Gastroesophageal sphincter (tissue), 4 donors: ENCODE measurements around the gene TEX11. TPM values are rescaled to one million over a fixed set of nuclear protein-coding genes. Genes with fewer than 3 reads are reported as not detected.

ENCODE experiments used
- ATAC-seq: fragments of 150-250 bp; one replicate; pipeline ENCODE4 v1.9.1; 2016; ENCODE audit warnings: mild to moderate bottlenecking, moderate library complexity
- H3K27ac ChIP-seq, 4 donors: fragments of 200-600 bp; sonication (generic) in 3 of 4; 1 replicate in 3 of 4; 2 replicates in 1 of 4; pipeline ENCODE4 v1.5.1; 2016 to 2019
- H3K27me3 ChIP-seq: fragments of 200-600 bp; sonication (generic); one replicate; pipeline ENCODE4 v1.5.1; 2019
- H3K36me3 ChIP-seq, 2 donors: fragments of 200-600 bp; sonication (generic); one replicate each; pipeline ENCODE4 v1.5.1; 2019; ENCODE audit warnings: control low read depth in 1 of 2
- H3K4me1 ChIP-seq, 3 donors: fragments of 200-600 bp; sonication (generic); 1 replicate in 2 of 3; 2 replicates in 1 of 3; pipeline ENCODE4 v1.5.1; 2016 to 2019; ENCODE audit warnings: control low read depth in 2 of 3
- H3K4me3 ChIP-seq, 2 donors: fragments of 200-600 bp; sonication (generic); one replicate each; pipeline ENCODE4 v1.5.1; 2019; ENCODE audit warnings: mild to moderate bottlenecking in 1 of 2, moderate library complexity in 1 of 2
- H3K9me3 ChIP-seq, 3 donors: fragments of 200-600 bp; sonication (generic); one replicate each; pipeline ENCODE4 v1.5.1; 2017 to 2019; ENCODE audit warnings: control low read depth in 2 of 3
- CTCF ChIP-seq, 4 experiments: fragments of 200-600 bp in 2 of 4; fragments of 450-650 bp in 2 of 4; sonication (generic) in 1 of 4; IDR thresholded peaks; one replicate each; pipeline ENCODE4 v1.5.1; 2017 to 2019; ENCODE audit warnings: antibody characterized with exemption in 4 of 4, mild to moderate bottlenecking in 2 of 4, moderate library complexity in 2 of 4
- EP300 ChIP-seq: sonication (generic); formaldehyde crosslinking; IDR thresholded peaks from one replicate; pipeline ENCODE4 v1.6.1; 2017; ENCODE audit warnings: antibody characterized with exemption, mild to moderate bottlenecking
- POLR2A ChIP-seq, 2 donors: fragments of 450-650 bp; IDR thresholded peaks; one replicate each; pipeline ENCODE4 v1.6.1; 2017; ENCODE audit warnings: antibody characterized with exemption in 2 of 2, mild to moderate bottlenecking in 2 of 2, moderate library complexity in 1 of 2
- POLR2AphosphoS5 ChIP-seq: sonication (generic); formaldehyde crosslinking; IDR thresholded peaks from one replicate; pipeline ENCODE4 v1.6.1; 2017; ENCODE audit warnings: antibody characterized with exemption
- WGBS, 2 donors: methylation state at CpG; one replicate each; pipeline ENCODE4 v1.1.5; 2018; ENCODE audit warnings: low coverage in 1 of 2; 5-methylcytosine and 5-hydroxymethylcytosine counted together
- total RNA-seq, 4 donors: library from RNA; depleted of rRNA; stranded (reverse); fragments of >200 nt; gene quantifications; one replicate each; pipeline ENCODE4 v1.1.0, GENCODE V29; 2016

Gene TEX11
- total RNA-seq, 4 donors from 2014 or later: not detected

GRCh38 chrX:70554081-70554480 lies 354.4 kb downstream of the TEX11 start:
- 8 to 33% methylated on average over 1 to 2 of the region's 2 CpGs for WGBS, 2 donors
- no peaks in the 10 kb centered on the region for H3K36me3 ChIP-seq
- no peak overlapping the region for H3K27ac ChIP-seq
- H3K4me3 ChIP-seq: no peak overlapping the region
- H3K9me3 ChIP-seq: no peaks in the 10 kb centered on the region
- no peak for ATAC-seq
- TF ChIP-seq POLR2A (IDR thresholded peaks at IDR 0.05): no peak
- no peak for TF ChIP-seq POLR2AphosphoS5
- TF ChIP-seq CTCF (IDR thresholded peaks at IDR 0.05): peak in 3 of 4 experiments; percentile 23 to 40 (median 35)
- TF ChIP-seq EP300: no peak
- no peaks in the 10 kb centered on the region for H3K27me3 ChIP-seq
- no peaks in the 10 kb centered on the region for H3K4me1 ChIP-seq

GRCh38 chrX:70553516-70553915 lies 355.0 kb downstream of the TEX11 start:
- TF ChIP-seq EP300 (no peak), POLR2AphosphoS5 (no peak), CTCF (IDR thresholded peaks at IDR 0.05) (no peak), POLR2A (IDR thresholded peaks at IDR 0.05) (no peak)
- no peak overlapping the region for H3K4me3 ChIP-seq

GRCh38 chrX:70552130-70552704 lies 356.3 kb downstream of the TEX11 start:
- 23 to 29% methylated on average over 7 of the region's 7 CpGs for WGBS, 2 donors
- no peaks in the 10 kb centered on the region for H3K9me3 ChIP-seq
- no peak overlapping the region for H3K27ac ChIP-seq
- no peak overlapping the region for H3K4me3 ChIP-seq
- H3K4me1 ChIP-seq: no peaks in the 10 kb centered on the region
- ATAC-seq: no peak
- TF ChIP-seq CTCF (IDR thresholded peaks at IDR 0.05): no peak
- no peak for TF ChIP-seq POLR2A (IDR thresholded peaks at IDR 0.05)
- TF ChIP-seq POLR2AphosphoS5: no peak
- no peak for TF ChIP-seq EP300
- no peaks in the 10 kb centered on the region for H3K36me3 ChIP-seq
- no peaks in the 10 kb centered on the region for H3K27me3 ChIP-seq

More at GRCh38 chrX:70553516-70553915, 355.0 kb downstream of the TEX11 start:
- WGBS, 2 donors: 43% methylated on average over 1 of the region's 1 CpG; no CpG with 5 or more reads in 1 of the 2 donors
- Histone ChIP-seq H3K27me3 (no peaks in the 10 kb centered on the region), H3K4me1 (no peaks in the 10 kb centered on the region), H3K27ac (no peak overlapping the region), H3K9me3 (no peaks in the 10 kb centered on the region), H3K36me3 (no peaks in the 10 kb centered on the region)
- ATAC-seq: no peak

GRCh38 chrX:70549429-70549828 lies 359.1 kb downstream of the TEX11 start:
- no peak overlapping the region for H3K27ac ChIP-seq
- no peaks in the 10 kb centered on the region for H3K36me3 ChIP-seq
- no peak overlapping the region for H3K4me3 ChIP-seq
- H3K9me3 ChIP-seq: no peaks in the 10 kb centered on the region
- TF ChIP-seq CTCF (IDR thresholded peaks at IDR 0.05): no peak
- no peak for TF ChIP-seq POLR2AphosphoS5
- no peak for TF ChIP-seq EP300
- no peak for TF ChIP-seq POLR2A (IDR thresholded peaks at IDR 0.05)
- H3K27me3 ChIP-seq: no peaks in the 10 kb centered on the region
- 100% methylated on average over 1 of the region's 3 CpGs; no CpG with 5 or more reads in 1 of the 2 donors for WGBS, 2 donors
- H3K4me1 ChIP-seq: no peaks in the 10 kb centered on the region
- ATAC-seq: no peak

- no peaks in the 10 kb centered on the region for H3K9me3 ChIP-seq
- 43% methylated on average over 1 of the region's 1 CpG; no CpG with 5 or more reads in 1 of the 2 donors for WGBS, 2 donors
- ATAC-seq: no peak
- no peak overlapping the region for H3K4me3 ChIP-seq
- no peaks in the 10 kb centered on the region for H3K27me3 ChIP-seq
- TF ChIP-seq POLR2AphosphoS5 (no peak), CTCF (IDR thresholded peaks at IDR 0.05) (no peak), EP300 (no peak), POLR2A (IDR thresholded peaks at IDR 0.05) (no peak)
- no peaks in the 10 kb centered on the region for H3K36me3 ChIP-seq
- no peaks in the 10 kb centered on the region for H3K4me1 ChIP-seq
- no peak overlapping the region for H3K27ac ChIP-seq
These were observed 373.3 kb downstream of the TEX11 start for GRCh38 chrX:70535198-70535597.
